ENCODE data around the gene HTRA3.
A peak's percentile ranks its signal among the peaks of the same experiment; 100 is the strongest.

Gene HTRA3

DNA sequence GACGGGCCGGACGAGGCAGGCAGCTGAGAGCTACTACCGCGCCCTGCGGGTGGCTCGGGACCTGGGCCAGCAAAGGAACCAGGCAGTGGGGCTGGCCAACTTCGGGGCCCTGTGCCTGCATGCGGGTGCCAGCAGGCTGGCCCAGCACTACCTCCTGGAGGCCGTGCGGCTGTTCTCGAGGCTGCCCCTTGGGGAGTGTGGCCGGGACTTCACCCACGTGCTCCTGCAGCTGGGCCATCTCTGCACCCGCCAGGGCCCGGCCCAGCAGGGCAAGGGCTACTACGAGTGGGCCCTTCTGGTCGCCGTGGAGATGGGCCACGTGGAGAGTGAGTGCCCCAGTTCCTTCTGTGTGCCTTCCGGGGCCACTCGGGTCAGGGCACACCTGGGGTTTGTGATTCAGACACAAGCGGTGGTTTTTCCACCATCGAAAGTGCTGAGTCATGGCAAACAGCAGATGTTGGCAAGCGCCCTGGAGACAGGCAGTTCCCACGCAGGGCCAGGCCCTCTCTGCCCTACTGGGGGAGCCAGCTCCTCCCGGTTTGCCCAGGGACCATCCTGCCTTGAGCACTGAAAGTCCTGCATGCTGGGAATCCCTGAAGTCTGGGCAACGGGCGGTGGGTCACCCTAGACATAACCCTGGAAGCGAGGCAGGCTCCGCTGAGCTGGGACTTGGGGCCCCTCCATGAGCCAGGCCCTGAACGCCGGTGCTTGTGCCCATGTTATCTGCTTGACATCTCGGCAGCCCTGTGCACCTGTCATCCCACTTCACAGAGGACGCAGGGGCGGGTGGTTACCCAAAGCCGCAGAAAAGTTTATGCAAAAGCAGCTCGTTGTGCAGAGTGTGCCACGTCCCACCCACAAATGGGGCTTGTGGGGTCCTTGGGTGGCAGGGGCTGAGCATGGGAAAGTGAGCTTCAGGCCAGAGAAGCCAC lies 41.0 kb upstream of the HTRA3 start:
- DNase-seq (ENCODE audit: low read depth in 1 of 2, low spot score in 1 of 2) = peak; percentile 65 to 66
- TF ChIP-seq GABPA (IDR thresholded peaks at IDR 0.05; ENCODE audit: low read depth) (no peak), POLR2AphosphoS5 (IDR thresholded peaks at IDR 0.05; ENCODE audit: low read depth) (peak; percentile 65)
- peak overlapping the region; percentile 57; the same call in 1 of the 2 replicates for H3K27ac ChIP-seq (replicated peaks)

DNA sequence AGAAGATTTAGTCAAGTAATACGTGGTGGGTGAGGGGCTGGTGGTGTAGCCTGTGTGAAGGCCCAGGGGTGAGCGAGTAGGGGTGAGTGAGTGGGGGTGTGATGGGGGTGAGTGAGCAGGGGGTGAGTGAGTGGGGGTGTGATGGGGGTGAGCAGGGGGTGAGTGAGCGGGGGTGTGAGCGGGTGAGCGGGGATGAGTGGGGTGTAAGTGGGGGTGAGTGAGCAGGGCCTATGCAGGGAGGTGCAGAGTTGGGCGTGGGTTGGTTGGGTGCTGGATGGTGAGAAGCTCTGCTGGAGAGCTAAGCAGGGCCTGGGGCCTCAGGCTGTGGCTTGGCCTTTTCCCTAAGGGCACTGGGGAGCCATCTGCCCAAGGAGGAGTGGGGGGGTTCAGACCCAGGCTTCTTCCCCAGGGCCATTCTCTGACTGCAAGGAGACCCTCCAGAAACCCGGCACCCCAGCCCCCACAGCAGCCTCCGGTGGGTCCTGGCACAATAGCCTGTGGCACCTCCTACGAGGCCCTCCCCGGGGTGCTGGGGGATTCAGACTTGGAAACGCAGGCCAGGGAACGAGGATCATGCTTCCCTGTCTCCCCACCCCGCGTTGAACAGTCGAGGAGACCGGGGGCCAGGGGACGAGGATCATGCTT lies 40.1 kb upstream of the HTRA3 start:
- no peaks in the 10 kb centered on the region for H3K27me3 ChIP-seq (ENCODE audit: insufficient read depth, poor library complexity, severe bottlenecking)
- no peak overlapping the region for H3K27ac ChIP-seq (replicated peaks)
- no peak overlapping the region for H3K4me3 ChIP-seq (replicated peaks; ENCODE audit: insufficient read depth, low read length)
- no peak for TF ChIP-seq GABPA (IDR thresholded peaks at IDR 0.05; ENCODE audit: low read depth)
- TF ChIP-seq, protein P1, sequence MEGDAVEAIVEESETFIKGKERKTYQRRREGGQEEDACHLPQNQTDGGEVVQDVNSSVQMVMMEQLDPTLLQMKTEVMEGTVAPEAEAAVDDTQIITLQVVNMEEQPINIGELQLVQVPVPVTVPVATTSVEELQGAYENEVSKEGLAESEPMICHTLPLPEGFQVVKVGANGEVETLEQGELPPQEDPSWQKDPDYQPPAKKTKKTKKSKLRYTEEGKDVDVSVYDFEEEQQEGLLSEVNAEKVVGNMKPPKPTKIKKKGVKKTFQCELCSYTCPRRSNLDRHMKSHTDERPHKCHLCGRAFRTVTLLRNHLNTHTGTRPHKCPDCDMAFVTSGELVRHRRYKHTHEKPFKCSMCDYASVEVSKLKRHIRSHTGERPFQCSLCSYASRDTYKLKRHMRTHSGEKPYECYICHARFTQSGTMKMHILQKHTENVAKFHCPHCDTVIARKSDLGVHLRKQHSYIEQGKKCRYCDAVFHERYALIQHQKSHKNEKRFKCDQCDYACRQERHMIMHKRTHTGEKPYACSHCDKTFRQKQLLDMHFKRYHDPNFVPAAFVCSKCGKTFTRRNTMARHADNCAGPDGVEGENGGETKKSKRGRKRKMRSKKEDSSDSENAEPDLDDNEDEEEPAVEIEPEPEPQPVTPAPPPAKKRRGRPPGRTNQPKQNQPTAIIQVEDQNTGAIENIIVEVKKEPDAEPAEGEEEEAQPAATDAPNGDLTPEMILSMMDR (IDR thresholded peaks at IDR 0.05; ENCODE audit: insufficient read depth, low read length) = no peak
- no peak for TF ChIP-seq REST (IDR thresholded peaks at IDR 0.05; ENCODE audit: insufficient replicate concordance, low read depth)
- no peak for TF ChIP-seq POLR2AphosphoS5 (IDR thresholded peaks at IDR 0.05; ENCODE audit: low read depth)
- TF ChIP-seq SPI1 (IDR thresholded peaks at IDR 0.05; ENCODE audit: borderline replicate concordance, low read depth) = no peak
- no peak for DNase-seq (ENCODE audit: low read depth in 1 of 2, low spot score in 1 of 2)

More for the DNA sequence above, 41.0 kb upstream of the HTRA3 start:
- H3K4me3 ChIP-seq (replicated peaks; ENCODE audit: insufficient read depth, low read length) = no peak overlapping the region
- no peaks in the 10 kb centered on the region for H3K27me3 ChIP-seq (ENCODE audit: insufficient read depth, poor library complexity, severe bottlenecking)

DNA sequence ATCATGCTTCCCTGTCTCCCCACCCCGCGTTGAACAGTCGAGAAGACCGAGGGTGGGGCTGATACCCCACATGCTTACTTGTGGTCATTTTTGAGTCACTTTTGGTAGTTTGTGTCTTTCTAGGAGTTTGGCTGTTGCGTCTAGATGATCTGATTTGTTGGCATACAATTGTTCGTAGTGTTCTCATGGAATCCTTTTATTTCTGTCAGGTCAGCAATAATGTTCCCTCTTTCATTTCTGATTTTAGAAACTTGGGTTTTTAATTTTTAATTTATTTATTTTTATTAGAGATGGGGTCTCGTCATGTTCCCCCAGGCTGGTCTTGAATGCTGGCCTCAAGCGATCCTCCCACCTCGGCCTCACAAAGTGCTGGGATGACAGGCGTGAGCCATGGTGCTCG lies 39.5 kb upstream of the HTRA3 start:
- no peak overlapping the region for H3K27ac ChIP-seq (replicated peaks)
- no peak overlapping the region for H3K4me3 ChIP-seq (replicated peaks; ENCODE audit: insufficient read depth, low read length)
- TF ChIP-seq, protein P1 (IDR thresholded peaks at IDR 0.05; ENCODE audit: insufficient read depth, low read length) = no peak
- no peak for TF ChIP-seq REST (IDR thresholded peaks at IDR 0.05; ENCODE audit: insufficient replicate concordance, low read depth)
- TF ChIP-seq POLR2AphosphoS5 (IDR thresholded peaks at IDR 0.05; ENCODE audit: low read depth) = no peak
- TF ChIP-seq SPI1 (IDR thresholded peaks at IDR 0.05; ENCODE audit: borderline replicate concordance, low read depth) = no peak
- TF ChIP-seq GABPA (IDR thresholded peaks at IDR 0.05; ENCODE audit: low read depth) = no peak
- H3K27me3 ChIP-seq (ENCODE audit: insufficient read depth, poor library complexity, severe bottlenecking) = no peaks in the 10 kb centered on the region
- DNase-seq (ENCODE audit: low read depth in 1 of 2, low spot score in 1 of 2) = no peak

GRCh38 chr4:8230891-8231290 lies 38.7 kb upstream of the HTRA3 start:
- no peak for TF ChIP-seq SPI1 (IDR thresholded peaks at IDR 0.05; ENCODE audit: borderline replicate concordance, low read depth)
- TF ChIP-seq, protein P1 (IDR thresholded peaks at IDR 0.05; ENCODE audit: insufficient read depth, low read length) = no peak
- TF ChIP-seq GABPA (IDR thresholded peaks at IDR 0.05; ENCODE audit: low read depth) = no peak
- TF ChIP-seq POLR2AphosphoS5 (IDR thresholded peaks at IDR 0.05; ENCODE audit: low read depth) = no peak
- TF ChIP-seq REST (IDR thresholded peaks at IDR 0.05; ENCODE audit: insufficient replicate concordance, low read depth) = no peak
- Histone ChIP-seq H3K27me3 (ENCODE audit: insufficient read depth, poor library complexity, severe bottlenecking) (no peaks in the 10 kb centered on the region), H3K27ac (replicated peaks) (no peak overlapping the region), H3K4me3 (replicated peaks; ENCODE audit: insufficient read depth, low read length) (no peak overlapping the region)
- no peak for DNase-seq (ENCODE audit: low read depth in 1 of 2, low spot score in 1 of 2)
